ENCODE measurements around the gene KRTAP10-6.
"Not testable (repeated sequence)": the region's sequence is repeated elsewhere in the genome, so short reads cannot be mapped to it uniquely, and the experiment has no call there.

Gene KRTAP10-6

DNA sequence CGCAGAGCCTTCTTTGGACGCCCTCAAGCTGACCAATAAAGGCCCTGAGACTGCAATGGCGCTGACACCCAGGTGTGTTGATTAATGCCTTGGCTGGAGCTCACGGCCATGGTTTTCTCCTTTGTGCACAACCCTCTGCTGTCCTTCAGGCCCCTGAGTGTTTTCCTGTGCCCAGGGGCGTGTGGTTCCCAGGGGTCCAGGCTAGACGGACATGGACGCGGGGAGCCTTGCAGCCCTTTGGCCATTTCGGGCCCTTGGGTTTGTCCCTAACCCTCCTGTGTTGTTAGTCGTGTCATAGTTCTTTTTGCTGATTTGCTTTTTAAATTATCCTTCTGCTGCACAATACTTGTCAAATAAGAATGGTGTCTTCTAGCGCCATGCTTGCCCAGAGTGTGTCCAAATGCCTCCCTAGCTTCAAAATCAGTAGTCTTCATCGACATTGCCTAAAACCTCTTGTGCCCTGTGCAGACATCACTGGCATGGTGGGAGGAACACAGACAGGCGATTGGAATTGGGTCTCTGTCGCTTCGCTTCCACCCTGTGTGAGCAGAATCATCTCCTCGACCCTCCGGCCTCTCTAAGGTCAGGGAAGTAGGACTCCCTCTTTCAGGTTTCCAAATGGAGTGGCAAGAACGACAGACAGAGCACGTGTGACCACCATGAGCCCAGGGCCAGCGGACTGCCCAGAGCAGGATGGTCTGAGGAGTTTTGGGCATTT, 16.8 kb downstream of the KRTAP10-6 start:
- no peak for TF ChIP-seq GATA3 (IDR thresholded peaks at IDR 0.05; ENCODE audit: low read depth, low read length)
- TF ChIP-seq GATA2 (IDR thresholded peaks at IDR 0.05; ENCODE audit: low read depth, low read length): no peak

DNA sequence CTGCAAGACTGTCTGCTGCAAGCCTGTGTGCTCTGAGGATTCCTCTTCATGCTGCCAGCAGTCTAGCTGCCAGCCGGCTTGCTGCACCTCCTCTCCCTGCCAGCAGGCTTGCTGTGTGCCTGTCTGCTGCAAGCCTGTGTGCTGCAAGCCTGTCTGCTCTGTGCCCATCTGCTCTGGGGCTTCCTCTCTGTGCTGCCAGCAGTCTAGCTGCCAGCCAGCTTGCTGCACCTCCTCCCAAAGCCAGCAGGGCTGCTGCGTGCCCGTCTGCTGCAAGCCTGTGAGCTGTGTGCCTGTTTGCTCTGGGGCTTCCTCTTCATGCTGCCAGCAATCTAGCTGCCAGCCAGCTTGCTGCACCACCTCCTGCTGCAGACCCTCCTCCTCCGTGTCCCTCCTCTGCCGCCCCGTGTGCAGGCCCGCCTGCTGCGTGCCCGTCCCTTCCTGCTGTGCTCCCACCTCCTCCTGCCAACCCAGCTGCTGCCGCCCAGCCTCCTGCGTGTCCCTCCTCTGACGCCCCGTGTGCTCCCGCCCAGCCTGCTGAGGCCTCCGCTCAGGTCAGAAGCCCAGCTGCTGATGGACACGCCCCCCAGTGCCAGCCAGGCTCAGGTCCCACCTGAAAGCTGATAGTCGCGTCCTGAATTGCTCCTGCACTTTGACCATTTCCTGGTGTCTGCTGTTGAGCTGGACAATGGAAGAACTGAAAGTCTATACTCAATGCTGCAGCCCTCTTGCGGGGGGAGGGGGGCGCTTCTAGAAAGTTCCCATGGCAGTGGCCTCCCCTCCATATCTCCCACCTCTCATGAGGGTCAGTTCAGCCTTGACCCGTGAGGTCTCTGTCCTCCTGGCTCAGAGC, 17.6 kb downstream of the KRTAP10-6 start:
- TF ChIP-seq GATA3 (IDR thresholded peaks at IDR 0.05; ENCODE audit: low read depth, low read length): no peak
- TF ChIP-seq GATA2 (IDR thresholded peaks at IDR 0.05; ENCODE audit: low read depth, low read length): no peak

DNA sequence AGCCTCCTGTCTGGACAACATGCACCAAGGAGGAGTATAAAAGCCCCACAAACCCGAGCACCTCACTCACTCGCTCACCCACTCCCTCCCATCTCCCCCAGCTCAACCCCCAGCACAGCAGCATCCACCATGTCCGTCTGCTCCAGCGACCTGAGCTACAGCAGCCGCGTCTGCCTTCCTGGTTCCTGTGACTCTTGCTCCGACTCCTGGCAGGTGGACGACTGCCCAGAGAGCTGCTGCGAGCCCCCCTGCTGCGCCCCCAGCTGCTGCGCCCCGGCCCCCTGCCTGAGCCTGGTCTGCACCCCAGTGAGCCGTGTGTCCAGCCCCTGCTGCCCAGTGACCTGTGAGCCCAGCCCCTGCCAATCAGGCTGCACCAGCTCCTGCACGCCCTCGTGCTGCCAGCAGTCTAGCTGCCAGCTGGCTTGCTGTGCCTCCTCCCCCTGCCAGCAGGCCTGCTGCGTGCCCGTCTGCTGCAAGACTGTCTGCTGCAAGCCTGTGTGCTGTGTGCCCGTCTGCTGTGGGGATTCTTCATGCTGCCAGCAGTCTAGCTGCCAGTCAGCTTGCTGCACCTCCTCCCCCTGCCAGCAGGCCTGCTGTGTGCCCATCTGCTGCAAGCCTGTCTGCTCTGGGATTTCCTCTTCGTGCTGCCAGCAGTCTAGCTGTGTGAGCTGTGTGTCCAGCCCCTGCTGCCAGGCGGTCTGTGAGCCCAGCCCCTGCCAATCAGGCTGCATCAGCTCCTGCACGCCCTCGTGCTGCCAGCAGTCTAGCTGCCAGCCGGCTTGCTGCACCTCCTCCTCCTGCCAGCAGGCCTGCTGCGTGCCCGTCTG, 18.5 kb downstream of the KRTAP10-6 start, which contains the start of gene KRTAP10-4:
Gene KRTAP10-4 (plus strand): TSS at position 100 of the 827 bp plus-strand sequence. CDS start 30 bp downstream, at position 130.
- TF ChIP-seq GATA2, GATA3 (IDR thresholded peaks at IDR 0.05; ENCODE audit: low read depth, low read length): not testable (repeated sequence)

GRCh38 chr21:44572959-44573583, 19.2 kb downstream of the KRTAP10-6 start:
- TF ChIP-seq GATA2 (IDR thresholded peaks at IDR 0.05; ENCODE audit: low read depth, low read length) (no peak), GATA3 (IDR thresholded peaks at IDR 0.05; ENCODE audit: low read depth, low read length) (no peak)

DNA sequence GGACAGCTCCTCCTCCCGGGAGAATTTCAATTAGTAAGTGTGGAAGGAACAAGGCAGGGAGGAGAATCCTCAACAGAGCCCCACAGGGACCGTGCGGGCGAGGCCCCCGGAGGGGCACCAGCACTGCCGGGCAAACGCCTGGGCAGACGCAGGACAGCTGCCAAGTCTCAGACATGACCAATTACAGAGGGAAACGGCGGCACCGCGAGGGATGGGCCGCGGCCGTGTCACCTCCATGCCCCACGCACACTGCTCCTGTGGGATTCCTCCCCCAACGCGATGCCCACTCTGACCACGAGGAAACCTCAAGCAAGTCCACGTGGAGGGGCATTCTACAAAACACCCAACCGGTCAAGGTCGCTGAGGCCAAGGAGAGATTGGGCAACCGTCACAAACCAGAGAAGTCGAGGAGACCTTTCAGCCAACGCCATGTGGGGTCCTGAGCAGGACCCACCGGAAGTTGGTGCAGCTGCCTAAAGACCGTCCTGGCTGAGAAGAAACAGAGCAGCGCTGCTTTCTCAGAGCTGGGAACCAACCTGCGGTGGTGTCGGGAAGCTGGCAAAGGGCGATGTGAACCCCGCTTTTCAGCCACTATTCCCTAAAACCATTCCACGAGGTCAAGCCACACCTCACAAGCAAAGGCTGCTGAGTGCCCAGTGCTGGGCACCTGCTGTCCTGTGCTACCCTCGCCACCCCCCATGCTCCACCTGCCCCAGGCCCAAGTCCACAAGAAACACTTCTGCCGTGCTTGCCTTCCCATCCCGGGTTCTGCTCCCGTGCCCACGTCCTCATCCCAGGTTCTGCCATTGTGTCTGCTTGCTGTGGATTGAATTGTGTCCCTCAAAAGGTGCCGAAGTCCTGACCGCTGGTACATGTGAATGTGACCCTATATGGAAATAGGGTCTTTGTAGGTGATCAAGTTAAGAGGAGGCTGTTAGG, 20.2 kb downstream of the KRTAP10-6 start:
- TF ChIP-seq GATA2 (IDR thresholded peaks at IDR 0.05; ENCODE audit: low read depth, low read length) (no peak), GATA3 (IDR thresholded peaks at IDR 0.05; ENCODE audit: low read depth, low read length) (no peak)

GRCh38 chr21:44571296-44571695, 21.0 kb downstream of the KRTAP10-6 start:
- TF ChIP-seq GATA2 (IDR thresholded peaks at IDR 0.05; ENCODE audit: low read depth, low read length): no peak
- no peak for TF ChIP-seq GATA3 (IDR thresholded peaks at IDR 0.05; ENCODE audit: low read depth, low read length)

GRCh38 chr21:44569861-44570517, 22.3 kb downstream of the KRTAP10-6 start:
- TF ChIP-seq GATA2 (IDR thresholded peaks at IDR 0.05; ENCODE audit: low read depth, low read length) (no peak), GATA3 (IDR thresholded peaks at IDR 0.05; ENCODE audit: low read depth, low read length) (no peak)

DNA sequence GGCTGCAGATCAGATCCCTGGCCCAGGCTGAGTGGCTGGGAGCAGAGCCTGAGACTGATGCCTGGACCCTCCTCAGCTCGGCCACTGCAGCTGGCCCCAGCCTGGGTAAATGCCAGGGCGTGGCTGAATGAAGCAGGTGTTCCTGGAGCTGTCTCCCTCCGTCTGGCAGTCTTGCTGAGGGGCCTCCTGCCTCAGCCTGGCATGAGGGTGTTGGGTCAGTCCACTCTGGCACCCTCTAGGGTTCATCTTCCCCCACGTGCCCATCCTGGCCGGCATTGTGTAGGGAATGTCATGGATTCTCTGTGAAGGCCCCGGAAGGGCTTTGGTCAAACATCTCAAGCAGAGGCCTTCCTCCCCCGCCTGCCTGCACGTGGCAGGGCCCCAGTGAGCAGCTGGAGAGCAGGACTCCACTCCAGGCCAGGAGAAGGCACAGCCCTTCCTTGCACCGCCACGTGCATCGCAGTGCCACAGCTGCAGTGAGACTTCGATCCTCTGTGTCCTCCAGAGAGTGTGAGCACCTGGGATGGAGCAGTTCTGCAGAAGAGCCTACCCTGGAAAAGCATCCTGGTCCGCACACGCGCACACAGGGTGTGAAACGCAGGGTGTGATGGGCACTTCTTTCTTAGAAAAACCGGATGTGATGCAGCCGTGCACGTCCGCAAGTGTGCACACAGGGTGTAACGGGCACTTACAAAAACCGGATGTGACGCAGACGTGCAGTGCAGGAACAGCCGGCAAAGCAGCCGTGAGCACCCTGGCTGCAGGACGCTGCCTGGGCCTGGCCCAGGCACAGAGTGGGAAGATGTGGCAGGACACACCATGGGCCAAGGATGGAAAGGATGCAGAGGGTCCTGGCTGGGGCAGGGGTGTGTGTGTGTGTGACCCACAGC, 23.4 kb downstream of the KRTAP10-6 start:
- TF ChIP-seq GATA3 (IDR thresholded peaks at IDR 0.05; ENCODE audit: low read depth, low read length) (no peak), GATA2 (IDR thresholded peaks at IDR 0.05; ENCODE audit: low read depth, low read length) (no peak)

DNA sequence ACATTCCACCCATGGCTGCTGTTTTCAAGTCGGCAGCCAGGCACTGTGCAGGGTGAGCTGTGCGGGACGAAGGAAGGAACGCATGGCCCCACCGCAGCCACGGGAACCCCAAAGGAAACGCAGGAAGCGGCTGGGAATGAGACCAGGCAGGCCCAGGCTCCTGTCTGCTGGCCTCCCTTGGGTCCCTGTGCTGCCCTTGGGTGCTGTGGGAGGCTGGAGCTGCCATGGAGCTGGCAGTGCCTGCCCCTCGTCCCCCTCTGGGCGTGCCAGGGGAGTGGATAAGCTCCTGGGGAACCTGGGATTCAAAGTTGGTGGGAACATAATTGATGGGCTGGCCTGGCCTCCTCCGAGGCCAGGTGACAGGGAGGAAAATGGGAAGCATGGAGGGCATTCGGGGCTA, 24.0 kb downstream of the KRTAP10-6 start:
- no peak for TF ChIP-seq GATA3 (IDR thresholded peaks at IDR 0.05; ENCODE audit: low read depth, low read length)
- no peak for TF ChIP-seq GATA2 (IDR thresholded peaks at IDR 0.05; ENCODE audit: low read depth, low read length)

DNA sequence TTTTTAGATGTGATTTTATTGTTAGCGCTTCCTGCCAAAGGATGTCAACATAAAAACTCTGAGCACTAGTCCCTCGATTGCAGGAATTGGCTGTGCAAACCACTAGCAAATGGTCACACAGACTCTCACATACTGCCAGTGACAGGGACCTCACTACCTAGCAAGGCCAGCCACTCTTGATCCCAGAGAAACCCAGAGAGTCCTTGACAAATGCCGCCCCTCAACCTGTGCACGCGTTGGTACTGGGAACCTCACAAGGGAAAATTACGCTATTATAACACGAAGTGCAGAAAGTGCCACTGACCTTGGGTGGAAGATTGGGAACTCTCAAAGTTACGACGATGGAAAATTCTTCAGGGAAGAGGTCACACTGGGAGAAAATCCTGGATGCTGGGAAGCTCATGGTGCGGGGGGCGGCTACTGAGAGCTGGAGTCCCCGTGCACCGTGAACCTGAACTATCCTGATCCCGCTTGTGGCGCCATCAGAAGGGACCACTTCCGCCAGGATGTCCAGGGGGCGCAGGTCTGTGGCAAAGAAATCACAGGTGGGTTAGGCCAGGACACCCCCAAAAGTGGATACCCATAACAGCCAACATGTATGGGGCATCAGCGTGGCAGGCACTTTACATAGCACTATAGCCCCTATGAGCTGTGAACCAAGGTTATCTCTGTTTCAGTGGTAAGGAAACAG, 24.7 kb downstream of the KRTAP10-6 start:
- TF ChIP-seq GATA2 (IDR thresholded peaks at IDR 0.05; ENCODE audit: low read depth, low read length): no peak
- TF ChIP-seq GATA3 (IDR thresholded peaks at IDR 0.05; ENCODE audit: low read depth, low read length): no peak

GRCh38 chr21:44566403-44566802, 25.9 kb downstream of the KRTAP10-6 start:
- TF ChIP-seq GATA2 (IDR thresholded peaks at IDR 0.05; ENCODE audit: low read depth, low read length): no peak
- no peak for TF ChIP-seq GATA3 (IDR thresholded peaks at IDR 0.05; ENCODE audit: low read depth, low read length)

Measured in SH-SY5Y (cell line).